ENCODE measurements around the gene KDM8. TPM values are rescaled to one million over a fixed set of nuclear protein-coding genes. Genes with fewer than 3 reads are reported as not detected.

The KDM8 gene
- total RNA-seq, 2 donors from 2014 or later = 1.5 to 9.0 TPM

- H3K27ac ChIP-seq = no peak overlapping the region
- DNase-seq (ENCODE audit: low spot score) (no peak), ATAC-seq (ENCODE audit: insufficient number of reproducible peaks, low FRiP score, low read depth) (no peak)
- no peaks in the 10 kb centered on the region for H3K36me3 ChIP-seq
- no peaks in the 10 kb centered on the region for H3K27me3 ChIP-seq (replicated peaks; ENCODE audit: insufficient read depth)
- H3K9me3 ChIP-seq = no peaks in the 10 kb centered on the region
- TF ChIP-seq CTCF (IDR thresholded peaks at IDR 0.05) = no peak
- peaks cover 0 to 20% of the 10 kb centered on the region in 2 donors for H3K4me1 ChIP-seq (ENCODE audit: control insufficient read depth in 1 of 2, low read depth in 2 of 2)
- H3K4me3 ChIP-seq = no peak overlapping the region
These were observed 63.8 kb downstream of the KDM8 start for GRCh38 chr16:27267037-27267677.

GRCh38 chr16:27268376-27269299 lies 65.3 kb downstream of the KDM8 start, which contains the start of gene NSMCE1:
Gene NSMCE1, minus strand, starts transcription at chr16:27268772. Its CDS starts 11,202 bp downstream, at chr16:27257570.
- ATAC-seq (ENCODE audit: insufficient number of reproducible peaks, low FRiP score, low read depth) (peak; percentile 94), DNase-seq (ENCODE audit: low spot score) (peak; percentile 88)
- Histone ChIP-seq H3K36me3 (no peaks in the 10 kb centered on the region), H3K27ac (peak within 1 kb of the TSS in 1 of 2 donors; percentile 72), H3K27me3 (replicated peaks; ENCODE audit: insufficient read depth) (no peaks in the 10 kb centered on the region), H3K9me3 (no peaks in the 10 kb centered on the region), H3K4me1 (ENCODE audit: control insufficient read depth in 1 of 2, low read depth in 2 of 2) (peaks cover 0 to 20% of the 10 kb centered on the region in 2 donors), H3K4me3 (peak within 1 kb of the TSS; percentile 99)
- TF ChIP-seq CTCF (IDR thresholded peaks at IDR 0.05) = peak; percentile 14

GRCh38 chr16:27269300-27270150 lies 66.2 kb downstream of the KDM8 start:
- no peaks in the 10 kb centered on the region for H3K9me3 ChIP-seq
- peak overlapping the region; percentile 99 for H3K4me3 ChIP-seq
- DNase-seq (ENCODE audit: low spot score) = no peak
- no peak for ATAC-seq (ENCODE audit: insufficient number of reproducible peaks, low FRiP score, low read depth)
- H3K27me3 ChIP-seq (replicated peaks; ENCODE audit: insufficient read depth) = no peaks in the 10 kb centered on the region
- H3K36me3 ChIP-seq = no peaks in the 10 kb centered on the region
- TF ChIP-seq CTCF (IDR thresholded peaks at IDR 0.05) = no peak
- H3K27ac ChIP-seq = no peak overlapping the region
- peaks cover 0 to 20% of the 10 kb centered on the region in 2 donors for H3K4me1 ChIP-seq (ENCODE audit: control insufficient read depth in 1 of 2, low read depth in 2 of 2)

GRCh38 chr16:27270349-27270748 lies 67.0 kb downstream of the KDM8 start:
- H3K4me1 ChIP-seq (ENCODE audit: control insufficient read depth in 1 of 2, low read depth in 2 of 2) = peaks cover 0 to 20% of the 10 kb centered on the region in 2 donors
- ATAC-seq (ENCODE audit: insufficient number of reproducible peaks, low FRiP score, low read depth) (no peak), DNase-seq (ENCODE audit: low spot score) (no peak)
- H3K27me3 ChIP-seq (replicated peaks; ENCODE audit: insufficient read depth) = no peaks in the 10 kb centered on the region
- H3K27ac ChIP-seq = no peak overlapping the region
- no peaks in the 10 kb centered on the region for H3K36me3 ChIP-seq
- TF ChIP-seq CTCF (IDR thresholded peaks at IDR 0.05) = no peak
- H3K4me3 ChIP-seq = no peak overlapping the region
- H3K9me3 ChIP-seq = no peaks in the 10 kb centered on the region

Other genes starting within 250 kb of the KDM8 start
- not detected for gene C16orf82, start 136.6 kb upstream of the KDM8 start, total RNA-seq
- 10 to 100 TPM; 23.8 to 44.5 TPM for gene NSMCE1, start 65.2 kb downstream of the KDM8 start, total RNA-seq
- gene IL4R, start 110.4 kb downstream of the KDM8 start, total RNA-seq = 100 to 1,000 TPM in 1 of 2 donors, 10 to 100 TPM in 1; 46.2 to 148 TPM
- 1 to 10 TPM in 1 of 2 donors, under 1 TPM in 1; 0.14 to 1.8 TPM for gene IL21R, start 198.6 kb downstream of the KDM8 start, total RNA-seq

All from thoracic aorta (tissue), 2 donors.